GM21737 (cell line): ENCODE measurements around the gene ZNF106.
A peak's percentile ranks its signal among the peaks of the same experiment; 100 is the strongest.

Source experiments
- ATAC-seq: cut with Tn5 transposase; IDR thresholded peaks from one replicate; pipeline ENCODE4 v1.9.1; 2021; ENCODE audit warnings: mild to moderate bottlenecking, moderate library complexity; ENCODE audit not compliant: unreplicated experiment

ZNF106 gene

DNA sequence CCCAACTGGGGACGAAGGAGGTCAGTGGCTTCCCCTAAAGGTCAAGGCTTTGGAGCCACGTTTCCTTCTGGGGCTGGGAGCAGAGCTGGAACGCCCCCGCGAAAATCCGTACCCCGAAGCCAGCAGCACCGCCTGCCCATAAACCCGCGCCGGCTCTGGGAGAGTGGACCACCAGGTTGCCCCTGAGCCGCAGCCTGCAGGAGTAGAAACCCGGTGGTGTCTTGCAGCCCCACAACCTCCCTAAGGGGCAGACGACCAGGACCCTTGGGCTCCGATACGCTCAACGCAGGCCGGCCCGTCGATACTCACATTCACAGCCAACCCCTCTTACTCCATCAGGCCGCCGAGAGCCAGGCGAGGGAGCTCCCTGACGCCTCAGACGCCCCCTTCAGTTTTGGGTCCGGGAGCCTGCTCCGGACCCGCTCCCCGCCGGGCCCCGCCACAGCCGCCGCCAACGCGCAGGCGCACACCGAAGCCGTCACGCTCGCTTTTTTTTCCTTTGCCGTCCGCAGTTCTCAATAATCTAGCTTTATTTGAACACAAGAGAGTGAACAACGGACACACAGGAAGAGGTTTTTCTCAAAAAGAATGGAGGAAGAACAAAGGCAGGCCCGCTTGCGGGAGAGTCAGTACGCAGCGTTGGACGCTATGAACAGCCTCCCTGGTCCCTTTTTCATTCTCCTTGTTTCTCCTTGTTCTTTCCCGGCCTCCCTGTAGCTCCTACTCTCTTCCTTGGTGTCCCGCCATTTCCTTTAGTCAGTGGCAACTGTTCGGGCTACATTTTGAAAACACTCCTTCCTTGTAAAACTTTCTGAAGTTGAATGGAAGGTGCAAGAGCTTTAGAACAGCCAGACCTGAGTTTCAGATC is at the start of gene ZNF106:
Gene ZNF106, minus strand, starts transcription at position 471 of the 868 bp plus-strand sequence. CDS start 18,852 bp downstream, outside the sequence.
- peak; percentile 47 for ATAC-seq

DNA sequence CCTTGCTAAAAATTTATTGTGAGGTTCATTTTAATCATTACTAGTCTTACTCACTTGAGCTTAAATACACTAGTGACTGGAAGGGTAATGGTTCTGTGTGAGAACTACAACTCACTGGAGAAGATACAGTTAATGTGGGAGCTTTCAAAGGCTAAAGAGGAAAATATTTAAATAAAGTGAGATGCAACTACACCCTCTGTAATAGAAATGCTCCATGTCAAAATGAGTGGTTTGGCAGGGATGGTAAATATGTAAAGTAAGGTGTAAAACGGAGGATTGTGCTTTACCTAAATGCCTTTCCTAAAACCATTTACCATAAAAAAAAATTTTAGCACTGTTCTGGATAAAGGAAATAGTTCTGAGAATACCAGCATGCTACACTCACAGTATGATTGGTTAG is 42.3 kb upstream of the ZNF106 start:
- ATAC-seq: no peak

DNA sequence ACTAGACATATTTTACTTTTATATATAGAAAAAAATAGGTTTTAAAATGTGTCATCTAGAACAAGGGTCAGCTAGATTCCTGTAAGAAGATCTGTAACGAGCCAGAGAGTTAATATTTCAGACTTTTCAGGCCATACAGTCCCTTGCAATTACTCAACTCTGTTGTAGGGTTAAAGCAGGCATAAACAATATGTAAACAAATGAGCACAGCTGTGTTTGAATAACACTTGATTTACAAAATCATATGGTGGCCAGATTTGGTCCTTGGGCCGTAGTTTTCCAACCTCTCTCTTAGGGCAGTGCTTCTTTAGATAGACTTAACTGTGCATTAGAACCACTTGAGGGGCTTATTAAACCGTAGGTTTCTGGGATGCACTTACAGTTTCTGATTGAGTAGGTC is 38.0 kb upstream of the ZNF106 start:
- no peak for ATAC-seq

DNA sequence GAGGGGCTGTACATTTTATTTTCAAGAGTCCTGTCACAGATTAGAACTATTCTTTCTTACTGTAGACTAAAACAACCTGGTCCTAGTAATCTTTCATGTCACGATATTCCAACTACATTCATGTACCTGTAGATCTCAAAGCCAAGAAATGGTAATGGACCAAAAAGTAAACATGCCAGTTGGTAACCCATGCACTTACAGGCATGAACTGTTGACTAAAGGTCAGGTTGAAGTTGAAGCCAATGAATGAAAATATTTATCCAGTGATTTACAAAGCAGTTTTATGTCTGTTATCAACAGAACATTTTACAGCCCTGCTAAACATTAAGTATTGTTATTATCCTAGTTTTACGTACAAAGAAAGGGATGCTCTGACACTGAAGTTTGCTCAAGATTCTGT is 32.4 kb upstream of the ZNF106 start:
- ATAC-seq: no peak

DNA sequence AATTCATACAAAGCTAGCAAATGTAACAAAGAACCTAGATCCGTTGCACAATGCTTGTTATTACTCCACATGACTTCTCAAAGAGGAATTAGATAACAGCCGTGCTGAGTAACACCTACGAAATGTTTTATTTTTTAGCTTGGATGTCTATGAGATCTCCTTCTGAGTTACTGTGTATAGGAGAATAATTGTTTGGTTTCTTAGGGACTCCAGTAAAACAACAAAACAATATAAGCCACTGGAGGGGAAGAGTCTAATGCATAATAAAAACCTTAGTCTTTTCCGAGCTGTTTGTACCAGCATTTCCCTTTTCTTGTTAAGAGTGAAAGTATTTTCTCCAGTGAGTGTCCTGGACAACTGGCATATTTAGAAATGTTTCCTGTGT is 20.1 kb upstream of the ZNF106 start:
- no peak for ATAC-seq

DNA sequence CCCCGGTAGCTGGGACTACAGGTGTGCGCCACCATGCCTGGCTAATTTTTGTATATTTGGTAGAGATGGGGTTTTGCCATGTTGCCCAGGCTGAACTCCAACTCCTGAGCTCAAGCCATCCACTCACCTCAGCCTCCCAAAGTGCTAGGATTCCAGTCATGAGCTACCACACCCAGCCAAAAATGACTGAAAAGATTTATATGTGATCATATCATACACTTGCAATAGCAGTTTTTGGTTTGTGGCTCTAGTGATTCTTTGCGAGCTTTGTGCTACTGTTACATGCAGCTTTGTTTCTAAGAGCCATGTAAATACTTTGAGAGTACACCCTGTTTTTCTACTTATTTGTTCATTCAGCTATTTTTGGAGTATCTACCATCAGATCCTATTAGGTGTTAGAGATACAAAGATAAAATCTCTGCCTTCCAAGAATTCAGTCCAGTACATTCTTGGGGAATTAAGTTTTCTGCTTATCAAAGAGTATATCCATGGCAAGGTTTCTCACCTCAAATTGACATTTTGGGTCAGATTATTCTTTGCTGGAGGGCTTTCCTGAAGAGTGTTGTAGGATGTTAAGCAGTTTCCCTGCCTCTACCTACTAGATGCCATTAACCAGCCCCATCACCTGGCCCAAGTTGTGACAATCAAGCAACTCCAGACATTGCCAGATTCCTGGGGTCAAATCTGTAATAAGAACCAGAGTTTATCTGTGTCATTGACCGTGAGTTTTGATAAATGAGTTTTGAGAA is 19.5 kb upstream of the ZNF106 start:
- no peak for ATAC-seq

DNA sequence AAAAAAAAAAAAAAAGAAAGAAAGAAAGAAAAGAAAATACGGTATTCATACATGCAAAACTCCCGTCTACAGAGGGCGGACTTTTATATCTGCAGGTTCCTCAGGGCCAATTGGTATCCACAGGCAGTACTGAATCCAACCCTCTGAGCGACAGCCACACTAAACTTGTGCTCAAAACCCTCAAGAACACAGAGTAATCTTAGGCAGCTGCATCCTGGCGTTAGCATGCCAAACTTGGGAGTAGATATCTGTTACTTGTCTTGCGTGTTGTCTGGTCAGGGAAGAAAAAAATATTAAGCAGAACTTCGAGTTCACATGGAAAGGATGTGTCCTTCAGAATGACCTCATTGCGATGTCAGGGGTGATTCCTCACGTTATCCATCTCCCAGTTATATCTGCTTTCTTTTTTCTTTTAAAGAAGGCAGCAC is 17.3 kb upstream of the ZNF106 start:
- ATAC-seq: no peak

DNA sequence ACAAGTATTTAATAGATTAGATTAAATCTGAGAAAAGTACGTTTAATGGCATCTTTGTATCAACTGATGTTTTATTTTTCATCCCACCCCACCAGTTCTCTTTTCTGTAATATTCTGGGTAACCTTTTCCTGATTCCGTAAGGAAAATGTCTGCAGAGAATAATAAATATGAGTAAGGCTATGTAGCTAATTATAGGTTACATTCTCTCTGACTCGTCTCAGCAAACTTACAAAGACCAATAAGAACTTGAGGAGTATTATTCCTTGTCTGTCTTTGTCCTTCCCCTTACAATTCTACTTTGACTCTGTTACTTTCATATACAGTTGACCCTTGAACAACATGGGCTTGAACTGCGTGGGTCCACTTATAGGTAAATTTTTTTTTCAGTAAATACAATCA is 16.6 kb upstream of the ZNF106 start:
- ATAC-seq: no peak

DNA sequence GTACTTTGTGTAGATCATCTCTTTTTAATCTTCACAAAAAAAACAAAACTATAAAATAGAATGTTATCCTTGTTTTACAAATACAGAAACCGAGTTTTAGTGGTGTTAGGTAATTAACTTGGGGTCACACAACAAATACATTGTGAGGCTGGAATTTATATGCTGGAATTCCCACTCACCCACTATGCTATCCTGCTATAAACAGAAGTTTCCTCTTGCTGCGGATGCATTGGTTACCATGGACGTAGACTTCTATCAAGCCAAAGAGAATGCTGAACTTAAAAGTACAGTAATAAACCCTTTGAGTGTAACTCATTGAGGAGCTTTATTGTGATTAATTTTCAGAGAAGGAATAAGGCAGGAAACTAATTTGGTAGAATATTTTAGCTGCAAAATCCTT is 13.7 kb upstream of the ZNF106 start:
- peak; percentile 14 for ATAC-seq

DNA sequence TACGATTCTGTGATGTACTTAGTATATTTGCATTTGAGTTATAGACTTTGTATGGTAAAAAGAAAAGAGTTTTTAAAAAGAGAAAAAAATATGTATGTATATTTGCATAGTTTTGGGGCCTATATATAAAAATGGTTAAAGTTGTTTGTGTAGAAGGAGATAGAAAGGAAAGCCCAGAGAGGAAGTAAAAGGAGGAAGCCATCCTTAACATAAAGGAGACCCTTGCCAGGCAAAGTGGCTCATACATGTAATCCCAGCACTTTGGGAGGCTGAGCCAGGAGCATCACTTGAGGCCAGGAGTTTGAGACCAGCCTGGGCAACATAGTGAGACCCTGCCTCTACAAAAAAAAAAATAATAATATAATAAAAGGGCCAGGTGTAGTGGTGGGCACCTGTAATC is 12.9 kb upstream of the ZNF106 start:
- ATAC-seq: no peak

DNA sequence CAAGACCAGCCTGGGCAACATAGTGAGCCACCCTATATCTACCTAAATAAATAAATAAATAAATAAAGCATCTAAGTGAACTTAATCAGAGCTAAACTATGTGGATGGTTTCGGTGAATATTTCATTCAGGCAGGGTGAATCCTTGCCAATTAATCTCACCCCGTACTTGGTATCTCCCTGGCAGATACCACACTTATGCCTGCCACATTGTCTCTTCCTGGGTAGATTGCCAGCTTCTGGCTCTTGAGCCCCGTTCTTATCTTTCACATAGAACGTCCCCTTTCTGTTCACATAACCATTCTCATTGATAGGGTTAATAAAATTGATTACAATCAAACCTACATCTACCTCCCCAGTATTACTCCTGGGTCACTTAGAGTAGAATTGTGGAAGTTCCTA is 11.5 kb upstream of the ZNF106 start:
- no peak for ATAC-seq

DNA sequence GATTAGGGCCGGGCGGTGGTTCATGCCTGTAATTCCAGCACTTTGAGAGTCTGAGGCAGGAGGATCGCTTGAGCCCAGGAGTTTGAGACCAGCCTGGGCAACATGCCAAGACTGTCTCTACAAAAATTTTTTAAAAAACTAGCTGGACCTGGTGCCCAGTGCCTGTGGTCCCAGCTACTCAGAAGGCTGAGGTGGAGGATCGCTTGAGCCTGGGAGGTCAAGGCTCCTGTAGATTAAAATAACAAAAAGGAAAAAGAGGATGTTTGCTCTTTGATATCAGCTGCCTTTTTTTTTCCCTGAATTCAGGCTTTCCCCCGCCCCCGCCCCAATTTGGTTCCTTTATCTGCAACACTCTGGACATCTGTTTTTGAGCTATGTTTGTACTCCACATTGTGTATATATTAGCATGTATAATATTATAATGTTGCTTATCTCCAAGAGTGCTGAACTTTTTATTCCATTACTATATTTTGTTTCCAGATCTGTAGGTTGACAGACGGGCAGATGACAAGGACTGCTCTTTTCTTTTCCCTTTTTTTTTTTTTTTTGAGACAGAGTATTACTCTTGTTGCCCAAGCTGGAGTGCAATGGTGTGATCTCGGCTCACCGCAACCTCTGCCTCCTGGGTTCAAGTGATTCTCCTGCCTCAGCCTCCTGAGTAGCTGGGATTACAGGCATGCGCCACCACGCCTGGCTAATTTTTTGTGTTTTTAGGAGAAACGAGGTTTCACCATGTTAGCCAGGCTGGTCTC is 9.1 kb upstream of the ZNF106 start:
- ATAC-seq: no peak

DNA sequence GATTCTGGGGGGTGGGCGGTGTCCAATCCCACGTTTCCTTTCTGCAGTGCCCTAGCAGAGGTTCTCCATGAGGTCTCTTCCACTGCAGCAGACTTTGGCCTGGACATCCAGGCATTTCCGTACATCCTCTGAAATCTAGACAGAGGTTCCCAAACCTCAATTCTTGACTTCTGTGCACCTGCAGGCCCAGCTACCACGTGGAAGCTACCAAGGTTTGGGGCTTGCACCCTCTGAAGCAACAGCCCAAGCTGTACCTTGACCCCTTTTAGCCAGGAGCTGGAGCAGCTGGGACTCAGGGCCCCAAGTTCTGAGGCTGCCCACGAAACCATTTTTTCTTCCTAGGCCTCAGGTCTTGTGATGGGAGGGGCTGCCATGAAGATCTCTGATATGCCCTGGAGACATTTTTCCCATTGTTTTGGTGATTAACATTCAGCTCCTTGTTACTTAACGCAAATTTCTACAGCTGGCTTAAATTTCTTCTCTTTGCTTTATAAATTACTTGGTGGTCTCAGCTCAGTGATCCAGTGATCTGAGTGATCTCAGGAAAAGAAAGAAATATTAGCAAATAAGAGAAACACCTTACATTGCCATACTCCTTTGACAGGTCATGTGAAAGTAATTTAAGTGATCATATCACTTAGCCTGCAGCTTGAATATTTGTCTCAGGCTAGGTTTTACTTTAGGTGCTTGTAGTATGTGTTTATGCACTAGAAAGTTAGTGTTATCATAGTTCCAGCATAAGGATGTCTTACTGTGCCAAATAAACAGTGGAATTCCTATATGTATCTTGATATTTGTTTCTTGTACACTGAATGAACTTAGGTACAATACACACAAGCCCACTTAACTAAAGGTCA is 7.5 kb upstream of the ZNF106 start:
- ATAC-seq: no peak

DNA sequence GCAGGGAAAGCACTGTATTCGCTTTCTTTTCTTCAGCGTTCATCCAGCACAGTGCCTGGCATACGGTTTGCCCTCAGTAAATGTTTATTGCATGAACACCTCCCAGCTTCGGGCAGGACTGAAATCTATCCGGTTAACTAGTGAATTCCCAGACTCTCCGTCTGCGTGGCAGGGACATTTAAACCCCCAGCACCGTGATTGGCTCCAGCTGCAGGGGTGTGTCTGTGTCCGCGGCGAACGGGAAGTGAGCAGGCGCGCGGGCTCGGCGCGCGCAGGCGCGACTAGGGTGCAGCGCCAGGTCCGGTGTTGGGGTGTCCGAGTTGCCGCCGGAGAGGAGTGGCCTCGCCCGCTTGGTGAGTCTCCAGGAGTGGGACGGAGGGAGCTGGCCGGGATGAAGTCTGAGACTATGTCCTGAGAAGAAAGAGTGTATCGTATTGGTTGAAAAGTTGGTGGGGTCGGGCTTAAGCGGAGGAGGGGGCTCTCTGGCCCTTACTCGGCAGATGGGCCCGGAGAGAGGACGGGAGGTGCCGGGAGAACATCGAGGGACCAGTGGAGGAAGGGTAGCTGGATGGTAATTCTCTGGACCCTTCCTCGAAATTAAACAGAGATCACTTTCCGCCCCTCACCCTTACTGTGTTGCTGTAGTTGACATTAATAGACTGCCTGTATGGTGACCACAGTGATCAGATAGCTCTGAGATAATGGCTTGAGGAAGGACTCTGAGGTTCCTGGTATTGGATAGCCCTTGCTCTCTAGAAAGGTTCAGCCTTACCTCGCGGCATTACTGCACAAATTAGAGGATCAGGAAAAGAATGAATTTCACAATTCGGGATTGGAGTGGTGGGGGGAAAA is 4.6 kb upstream of the ZNF106 start, which contains the start of gene SNAP23:
Gene SNAP23, plus strand, starts transcription at position 274 of the 852 bp plus-strand sequence. CDS start 16,213 bp downstream, outside the sequence.
- peak; percentile 73 for ATAC-seq

DNA sequence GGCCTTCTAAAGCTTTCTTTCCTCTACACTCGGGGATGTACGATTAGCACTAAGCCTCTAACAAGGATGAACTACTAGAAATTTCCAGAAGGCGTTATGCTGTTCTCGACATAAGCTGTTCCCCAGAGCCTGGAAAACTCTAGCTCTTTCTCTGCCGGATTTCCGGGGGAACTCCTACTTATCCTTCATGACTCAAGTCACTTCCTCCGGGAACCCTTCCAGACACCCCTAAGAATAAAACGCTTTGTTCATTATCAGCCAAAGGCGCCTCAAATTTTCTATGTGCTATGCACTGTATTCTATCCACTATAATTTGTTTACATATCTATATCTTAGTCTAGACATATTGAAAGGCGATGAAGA is 4.0 kb upstream of the ZNF106 start:
- no peak for ATAC-seq

DNA sequence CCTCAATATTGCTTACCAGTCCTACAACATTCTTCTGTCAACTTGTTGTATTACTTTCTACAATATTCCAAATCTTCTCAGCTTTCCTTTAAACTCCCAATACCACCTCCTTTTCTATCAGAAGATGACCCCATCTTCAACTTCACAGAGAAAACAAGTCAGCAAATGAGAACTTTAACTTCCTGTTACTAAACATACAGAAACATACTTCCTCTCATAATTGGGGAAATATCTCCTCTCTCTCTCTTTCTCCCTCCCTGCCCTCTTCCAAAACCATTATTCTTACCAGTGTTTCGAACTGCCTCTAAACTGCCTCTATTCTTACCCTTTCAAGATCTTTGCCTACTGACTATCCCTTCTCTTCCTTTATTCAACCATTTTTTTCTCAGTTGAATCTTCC is 2.7 kb upstream of the ZNF106 start:
- no peak for ATAC-seq

DNA sequence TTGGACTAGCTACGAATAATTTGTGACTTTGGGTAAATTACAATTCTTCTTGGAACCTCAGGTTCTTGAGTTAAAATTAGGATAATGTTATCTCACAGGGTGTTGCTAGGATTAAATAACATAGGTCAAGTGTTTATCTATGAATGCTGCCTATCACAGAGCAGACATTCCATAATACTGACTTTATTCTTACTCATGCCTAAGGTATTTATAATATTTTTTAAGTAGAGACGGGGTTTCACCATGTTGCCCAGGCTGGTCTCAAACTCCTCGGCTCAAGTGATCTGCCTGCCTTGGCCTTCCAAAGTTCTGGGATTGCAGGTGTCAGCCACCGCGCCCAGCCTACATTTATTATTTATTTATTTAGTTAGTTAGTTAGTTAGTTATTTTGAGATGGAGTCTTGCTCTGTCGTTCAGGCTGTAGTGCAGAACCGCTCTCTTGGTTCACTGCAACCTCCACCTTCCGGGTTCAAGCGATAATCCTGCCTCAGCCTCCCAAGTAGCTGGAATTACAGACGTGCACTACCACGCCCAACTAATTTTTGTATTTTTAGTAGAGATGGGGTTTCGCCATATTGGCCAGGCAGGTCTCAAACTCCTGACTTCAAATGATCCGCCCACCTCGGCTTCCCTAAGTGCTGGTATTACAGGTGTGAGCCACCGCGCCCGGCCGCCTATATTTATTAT is 741 bp upstream of the ZNF106 start:
- no peak for ATAC-seq

DNA sequence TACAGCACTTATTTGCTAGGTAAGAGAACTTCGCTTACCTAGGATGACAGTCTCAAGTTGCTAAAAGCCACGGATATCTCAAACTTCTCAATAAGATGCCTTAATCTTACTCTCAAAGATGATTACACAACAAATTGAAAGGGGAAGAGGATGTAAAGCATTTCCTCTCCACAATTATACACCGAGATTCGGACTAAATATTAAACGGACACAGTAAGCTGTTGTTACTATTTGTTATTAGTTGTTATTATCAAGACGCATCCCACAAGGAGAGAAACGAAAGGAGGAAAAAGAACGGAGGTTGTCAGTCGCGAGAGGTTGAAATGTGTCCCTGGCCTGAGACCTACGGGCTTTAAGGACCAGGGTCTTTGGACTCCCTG is 660 bp downstream of the ZNF106 start:
- no peak for ATAC-seq

DNA sequence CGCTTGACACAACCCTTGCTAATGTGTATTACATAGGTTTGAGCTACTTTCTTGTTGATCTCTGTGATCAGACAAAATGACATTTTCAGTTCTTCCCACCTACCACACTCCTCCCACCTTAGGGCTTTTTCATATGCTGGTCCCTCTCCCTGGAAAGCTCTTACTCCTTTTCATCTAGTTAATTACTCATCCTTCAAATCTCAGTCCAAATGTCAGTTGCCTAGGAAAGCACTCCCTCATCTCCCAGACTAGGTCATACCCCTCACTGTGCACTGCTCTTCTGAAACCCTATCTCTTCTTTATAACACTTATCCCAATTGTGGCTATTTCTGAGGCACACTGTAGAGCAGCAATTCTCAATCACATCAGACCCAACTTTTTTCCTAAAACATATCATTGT is 7.3 kb downstream of the ZNF106 start:
- no peak for ATAC-seq
